GM12878 (cell line): ENCODE results near the gene OSBPL3. TPM values are rescaled to one million over a fixed set of nuclear protein-coding genes. Genes with fewer than 3 reads are reported as not detected.

Experiments used
- CEBPZ ChIP-seq: fragments of 150-350 bp; IDR thresholded peaks from 2 replicates; pipeline ENCODE4 v1.6.1; 2016; ENCODE audit warnings: low read depth, low read length
- CHD1 ChIP-seq: IDR thresholded peaks from 2 replicates; pipeline ENCODE4 v1.6.1; 2012; ENCODE audit warnings: low read depth, low read length, improper control_type of control experiment
- CREM ChIP-seq: IDR thresholded peaks from 2 replicates; pipeline ENCODE4 v1.6.1; 2014; ENCODE audit warnings: antibody characterized with exemption, low read depth
- CTCF ChIP-seq, 3 experiments: IDR thresholded peaks in 2 of 3; conservative IDR thresholded peaks in 1 of 3; 2 replicates each; pipeline ENCODE4 v1.5.1; 2011; ENCODE audit warnings: low read depth in 3 of 3, low read length in 3 of 3, mild to moderate bottlenecking in 3 of 3, control low read depth in 2 of 3, moderate library complexity in 2 of 3, inconsistent platforms in 1 of 3, mixed read lengths in 1 of 3; ENCODE audit not compliant: control insufficient read depth in 2 of 3, insufficient read depth in 1 of 3; ENCODE audit errors: extremely low read depth in 1 of 3
- JUNB ChIP-seq: IDR thresholded peaks from 2 replicates; pipeline ENCODE4 v1.6.1; 2016; ENCODE audit warnings: antibody characterized with exemption, mild to moderate bottlenecking
- MYB ChIP-seq: fragments of 150-350 bp; IDR thresholded peaks from 2 replicates; pipeline ENCODE4 v1.6.1; 2014; ENCODE audit warnings: mild to moderate bottlenecking, low read depth, low read length, borderline replicate concordance
- NFYA ChIP-seq: IDR thresholded peaks from 2 replicates; pipeline ENCODE4 v1.6.1; 2011; ENCODE audit warnings: low read depth, mild to moderate bottlenecking, low read length, improper control_type of control experiment, borderline replicate concordance
- NFYB ChIP-seq: IDR thresholded peaks from 2 replicates; pipeline ENCODE4 v1.6.1; 2011; ENCODE audit warnings: low read depth, mild to moderate bottlenecking, low read length, improper control_type of control experiment, moderate library complexity; ENCODE audit not compliant: insufficient read depth
- SMARCA5 ChIP-seq: fragments of 450-650 bp; IDR thresholded peaks from 2 replicates; pipeline ENCODE4 v1.6.1; 2017; ENCODE audit warnings: mild to moderate bottlenecking
- STAT3 ChIP-seq: IDR thresholded peaks from 2 replicates; pipeline ENCODE4 v1.6.1; 2011; ENCODE audit warnings: low read depth, low read length, improper control_type of control experiment
- ZBTB11 ChIP-seq: fragments of 450-650 bp; formaldehyde crosslinking; IDR thresholded peaks from 2 replicates; pipeline ENCODE4 v1.5.0; 2022; ENCODE audit warnings: mild to moderate bottlenecking, missing genetic modification characterization
- ZBTB40 ChIP-seq: fragments of 450-650 bp; IDR thresholded peaks from 2 replicates; pipeline ENCODE4 v1.6.1; 2016; ENCODE audit warnings: mild to moderate bottlenecking, moderate library complexity, borderline replicate concordance
- ZNF207 ChIP-seq: fragments of 450-650 bp; IDR thresholded peaks from 2 replicates; pipeline ENCODE4 v1.6.1; 2014; ENCODE audit warnings: antibody characterized with exemption, mild to moderate bottlenecking, borderline replicate concordance
- ZNF622 ChIP-seq: fragments of 450-650 bp; IDR thresholded peaks from 2 replicates; pipeline ENCODE4 v1.6.1; 2017; ENCODE audit warnings: mild to moderate bottlenecking, inconsistent platforms
- polyA plus RNA-seq, 11 experiments: library from polyadenylated mRNA; depleted of rRNA in 4 of 11; unstranded in 6 of 11; stranded (reverse) in 5 of 11; fragments of >200 nt; fragmentation: Nextera tagmentation in 4 of 11; fragmentation: Illumina TruSeq in 1 of 11; extraction: Ambion mirVana in 4 of 11; extraction: Trizol in 1 of 11; gene quantifications; 1 replicate in 1 of 11; 2 replicates in 10 of 11; pipeline versions ENCODE4 v1.2.1 to v1.2.3, GENCODE V29; 2011 to 2016; ENCODE audit warnings: inconsistent platforms in 2 of 11, missing spikeins in 2 of 11, low read depth in 1 of 11
- total RNA-seq, 4 experiments: library from RNA; depleted of rRNA in 3 of 4; stranded (reverse); fragments of >200 nt in 3 of 4; fragmentation: Illumina TruSeq in 1 of 4; extraction: Trizol in 1 of 4; gene quantifications; 2 replicates each; pipeline versions ENCODE4 v1.2.1 to v1.2.3, GENCODE V29; 2013 to 2021

The OSBPL3 gene
- total and polyA plus RNA-seq, 10 of the 15 experiments (the other 5 are each of a cell fraction or from before 2014, with no cell fraction given) = 6.1 to 46.6 (median 27.0) TPM

DNA sequence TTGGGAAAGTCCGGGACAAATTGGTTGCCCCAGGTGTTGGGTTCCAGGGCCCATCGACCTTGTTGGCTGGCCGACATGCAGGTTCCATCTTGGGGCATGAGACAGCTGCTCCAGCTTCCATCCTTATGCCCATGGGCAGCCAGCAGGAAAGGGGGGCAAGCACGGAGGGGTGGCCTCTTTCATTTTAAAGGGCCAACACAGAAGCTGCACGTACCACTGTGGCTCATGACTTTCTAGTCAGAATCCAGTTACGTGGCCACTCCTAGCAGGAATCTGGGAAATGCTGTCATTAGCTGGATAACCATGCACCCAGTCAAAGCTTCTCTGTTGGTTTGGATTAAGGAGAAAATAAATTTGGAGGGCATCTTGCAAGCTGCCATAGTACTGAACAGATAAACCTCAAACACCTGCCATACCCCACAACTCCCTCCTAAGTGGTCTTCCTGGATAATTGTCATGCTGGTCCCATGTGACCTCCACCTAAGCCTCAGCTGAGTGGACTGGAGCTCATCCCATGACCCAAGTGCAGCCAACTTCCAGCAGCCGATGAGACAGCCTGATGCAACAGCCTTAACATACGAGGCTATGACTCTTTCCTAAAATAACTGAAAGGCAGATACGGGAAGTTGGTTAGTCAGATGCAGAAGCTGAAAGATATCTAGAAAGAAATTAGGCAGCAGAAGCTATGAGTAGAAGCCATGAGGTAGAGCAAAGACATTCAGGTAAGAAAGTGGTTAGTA, 201.3 kb downstream of the OSBPL3 start (continued):
- TF ChIP-seq ZBTB11 (no peak), MYB (no peak), ZNF207 (no peak), STAT3 (no peak), JUNB (peak; percentile 57), SMARCA5 (no peak), CEBPZ (no peak), NFYA (no peak), ZNF622 (no peak), CREM (peak; percentile 38; the same call in 1 of the 2 replicates), NFYB (0 out of 2 replicates have a peak, but pooled peaks have one; percentile 26), CTCF (IDR thresholded peaks at IDR 0.05 in 2 of 3, conservative IDR thresholded peaks at IDR 0.05 in 1 of 3; ENCODE audit: control insufficient read depth in 2 of 3, extremely low read depth in 1 of 3, insufficient read depth in 1 of 3, low read depth in 3 of 3, low read length in 3 of 3) (no peak), CHD1 (no peak), ZBTB40 (no peak)
